H1 (cell line): Measurements from ENCODE around the gene NT5C. TPM values are rescaled to one million over a fixed set of nuclear protein-coding genes. Genes with fewer than 3 reads are reported as not detected.
A peak's percentile ranks its signal among the peaks of the same experiment; 100 is the strongest.

Experiments used
- CTCF ChIP-seq, 3 experiments: IDR thresholded peaks; 1 replicate in 2 of 3; 2 replicates in 1 of 3; pipeline versions ENCODE4 v1.5.1 to v1.6.1; 2011; ENCODE audit warnings: low read length in 3 of 3, mild to moderate bottlenecking in 3 of 3, inconsistent platforms in 2 of 3, low read depth in 1 of 3, moderate library complexity in 1 of 3; ENCODE audit not compliant: insufficient read depth in 1 of 3; ENCODE audit errors: control extremely low read depth in 1 of 3
- YY1 ChIP-seq: IDR thresholded peaks from 2 replicates; pipeline ENCODE4 v1.6.1; 2011; ENCODE audit warnings: low read depth, mild to moderate bottlenecking, low read length
- polyA plus RNA-seq, 7 experiments: library from polyadenylated mRNA; depleted of rRNA in 3 of 7; stranded (reverse) in 5 of 7; unstranded in 2 of 7; fragments of >200 nt in 5 of 7; fragments of 200-250 nt in 2 of 7; gene quantifications; 1 replicate in 5 of 7; 2 replicates in 1 of 7; 4 replicates in 1 of 7; pipeline versions ENCODE4 v1.2.1 to v1.2.3, GENCODE V29; 2011 to 2013; ENCODE audit warnings: missing spikeins in 2 of 7, mixed read lengths in 2 of 7
- total RNA-seq: library from RNA; stranded (reverse); fragmentation: NEBNext Ultra II Directional; extraction: Animal tissue kit (Norgen Biotek cat#: 25700); gene quantifications from 2 replicates; pipeline ENCODE4 v1.2.1, GENCODE V29; 2021

The NT5C gene
- total and polyA plus RNA-seq, 2 of the 8 experiments (the other 6 are each of a cell fraction or from before 2014, with no cell fraction given), result 52.1 to 66.4 TPM

- TF ChIP-seq YY1, result peak; percentile 60
- peak; percentile 75 to 87 (median 86) for TF ChIP-seq CTCF (IDR thresholded peaks at IDR 0.05; ENCODE audit: control extremely low read depth in 1 of 3, insufficient read depth in 1 of 3, low read depth in 1 of 3, low read length in 3 of 3)
- TF ChIP-seq, all 59 proteins: peak for 5
These were observed 26.1 kb downstream of the NT5C start (continued) for GRCh38 chr17:75105126-75106080.
